Sigmoid colon (tissue), 7 donors: Measurements from ENCODE around the gene KCTD12. TPM values are rescaled to one million over a fixed set of nuclear protein-coding genes. Genes with fewer than 3 reads are reported as not detected.

Source experiments
- DNase-seq: peaks from one replicate; pipeline ENCODE4 v3.0.0-alpha.2; 2019
- H3K27ac ChIP-seq, 4 donors: fragments of 200-600 bp; sonication (generic); one replicate each; pipeline ENCODE4 v1.5.1; 2016 to 2019; ENCODE audit warnings: mild to moderate bottlenecking in 1 of 4
- H3K27me3 ChIP-seq, 3 donors: fragments of 200-600 bp; sonication (generic); one replicate each; pipeline ENCODE4 v1.5.1; 2019; ENCODE audit warnings: mild to moderate bottlenecking in 1 of 3
- H3K36me3 ChIP-seq, 4 donors: fragments of 200-600 bp; sonication (generic); one replicate each; pipeline ENCODE4 v1.5.1; 2016 to 2019
- H3K4me1 ChIP-seq, 4 donors: fragments of 200-600 bp; sonication (generic); one replicate each; pipeline ENCODE4 v1.5.1; 2017 to 2019
- H3K4me3 ChIP-seq, 4 donors: fragments of 200-600 bp; sonication (generic); one replicate each; pipeline ENCODE4 v1.5.1; 2017 to 2019; ENCODE audit warnings: mild to moderate bottlenecking in 2 of 4, moderate library complexity in 1 of 4
- H3K9me3 ChIP-seq, 4 donors: fragments of 200-600 bp in 3 of 4; sonication (generic) in 3 of 4; one replicate each; pipeline versions ENCODE4 v1.5.1 to v1.6.1; 2013 to 2019
- CTCF ChIP-seq, 4 experiments: fragments of 450-650 bp in 3 of 4; fragments of 200-600 bp in 1 of 4; IDR thresholded peaks; one replicate each; pipeline ENCODE4 v1.5.1; 2016 to 2019; ENCODE audit warnings: antibody characterized with exemption in 4 of 4, mild to moderate bottlenecking in 3 of 4, moderate library complexity in 2 of 4
- EP300 ChIP-seq, 4 donors: sonication (generic); formaldehyde crosslinking; IDR thresholded peaks; one replicate each; pipeline ENCODE4 v1.6.1; 2017; ENCODE audit warnings: antibody characterized with exemption in 4 of 4
- POLR2A ChIP-seq, 2 donors: fragments of 450-650 bp; IDR thresholded peaks; one replicate each; pipeline ENCODE4 v1.6.1; 2016; ENCODE audit warnings: antibody characterized with exemption in 2 of 2, mild to moderate bottlenecking in 2 of 2, moderate library complexity in 2 of 2
- POLR2AphosphoS5 ChIP-seq, 4 donors: sonication (generic); formaldehyde crosslinking; IDR thresholded peaks; one replicate each; pipeline ENCODE4 v1.6.1; 2017; ENCODE audit warnings: antibody characterized with exemption in 4 of 4
- WGBS, 2 donors: extraction: QIAGEN DNeasy Blood & Tissue Kit; methylation state at CpG; one replicate each; pipeline ENCODE4 v1.1.7; 2013; 5-methylcytosine and 5-hydroxymethylcytosine counted together
- intact Hi-C: fragments of 100-400 bp; cut with DNase I; formaldehyde crosslinking; loops from one replicate; pipeline ENCODE4 v1.15.1; 2023
- polyA plus RNA-seq, 3 donors: library from polyadenylated mRNA; stranded (reverse); fragments of 200-250 nt; gene quantifications; one replicate each; pipeline ENCODE4 v1.2.3, GENCODE V29; 2013
- total RNA-seq, 4 donors: library from RNA; depleted of rRNA; stranded (reverse); fragments of >200 nt; gene quantifications; one replicate each; pipeline ENCODE4 v1.1.0, GENCODE V29; 2016
- donor health status: healthy with polysubstance abuse.
- donor health status: Bipolar disorder and iron deficiency.
- donor health status: healthy.

KCTD12 gene
- total and polyA plus RNA-seq, 7 donors = 14.8 to 129 (median 77.3) TPM

GRCh38 chr13:76853921-76854608 is 32.1 kb downstream of the KCTD12 start:
- no peak for DNase-seq
- Histone ChIP-seq H3K9me3 (no peaks in the 10 kb centered on the region), H3K4me3 (no peak overlapping the region), H3K36me3 (no peaks in the 10 kb centered on the region), H3K27ac (no peak overlapping the region), H3K27me3 (no peaks in the 10 kb centered on the region), H3K4me1 (no peaks in the 10 kb centered on the region)
- intact Hi-C loops = no loop called here
- WGBS, 2 donors = 91 to 92% methylated on average over 4 of the region's 4 CpGs
- TF ChIP-seq CTCF (IDR thresholded peaks at IDR 0.05) (no peak), EP300 (IDR thresholded peaks at IDR 0.05) (no peak)

- Histone ChIP-seq H3K4me3 (no peak overlapping the region), H3K9me3 (no peaks in the 10 kb centered on the region), H3K27me3 (no peaks in the 10 kb centered on the region), H3K27ac (no peak overlapping the region), H3K4me1 (no peaks in the 10 kb centered on the region), H3K36me3 (no peaks in the 10 kb centered on the region)
- TF ChIP-seq EP300 (IDR thresholded peaks at IDR 0.05) (no peak), POLR2AphosphoS5 (IDR thresholded peaks at IDR 0.05) (no peak), CTCF (IDR thresholded peaks at IDR 0.05) (no peak), POLR2A (IDR thresholded peaks at IDR 0.05) (no peak)
- DNase-seq = no peak
- intact Hi-C loops = no loop called here
- 90 to 99% methylated on average over 1 of the region's 1 CpG for whole genome bisulfite sequencing, 2 donors
These were observed 32.7 kb downstream of the KCTD12 start for GRCh38 chr13:76853481-76853880.

- Histone ChIP-seq H3K4me1 (no peaks in the 10 kb centered on the region), H3K4me3 (no peak overlapping the region), H3K9me3 (no peaks in the 10 kb centered on the region), H3K27me3 (no peaks in the 10 kb centered on the region), H3K27ac (no peak overlapping the region), H3K36me3 (no peaks in the 10 kb centered on the region)
- TF ChIP-seq POLR2A (IDR thresholded peaks at IDR 0.05) (no peak), EP300 (IDR thresholded peaks at IDR 0.05) (no peak), POLR2AphosphoS5 (IDR thresholded peaks at IDR 0.05) (no peak), CTCF (IDR thresholded peaks at IDR 0.05) (no peak)
- intact Hi-C loops = no loop called here
- WGBS, 2 donors = 87 to 89% methylated on average over 2 of the region's 2 CpGs
- DNase-seq = no peak
These were observed 33.2 kb downstream of the KCTD12 start for GRCh38 chr13:76852986-76853385.

- H3K27ac ChIP-seq = no peak overlapping the region
- no peak overlapping the region for H3K4me3 ChIP-seq
- H3K9me3 ChIP-seq = no peaks in the 10 kb centered on the region
- no peak for TF ChIP-seq POLR2A (IDR thresholded peaks at IDR 0.05)
- TF ChIP-seq POLR2AphosphoS5 (IDR thresholded peaks at IDR 0.05) = no peak
- TF ChIP-seq CTCF (IDR thresholded peaks at IDR 0.05) = no peak
- no peak for TF ChIP-seq EP300 (IDR thresholded peaks at IDR 0.05)
- intact Hi-C loops = no loop called here
- H3K36me3 ChIP-seq = no peaks in the 10 kb centered on the region
- no peaks in the 10 kb centered on the region for H3K27me3 ChIP-seq
- no peak for DNase-seq
- H3K4me1 ChIP-seq = no peaks in the 10 kb centered on the region
- WGBS, 2 donors = 95 to 97% methylated on average over 4 of the region's 4 CpGs
These were observed 34.2 kb downstream of the KCTD12 start for GRCh38 chr13:76851961-76852360.

GRCh38 chr13:76849493-76849892 is 36.7 kb downstream of the KCTD12 start:
- Histone ChIP-seq H3K9me3 (no peaks in the 10 kb centered on the region), H3K4me3 (no peak overlapping the region), H3K27ac (no peak overlapping the region), H3K27me3 (no peaks in the 10 kb centered on the region), H3K36me3 (no peaks in the 10 kb centered on the region), H3K4me1 (no peaks in the 10 kb centered on the region)
- no peak for DNase-seq
- 96% methylated on average over 6 of the region's 6 CpGs for WGBS, 2 donors
- intact Hi-C loops = no loop called here
- TF ChIP-seq CTCF (IDR thresholded peaks at IDR 0.05) (no peak), POLR2AphosphoS5 (IDR thresholded peaks at IDR 0.05) (no peak), POLR2A (IDR thresholded peaks at IDR 0.05) (no peak), EP300 (IDR thresholded peaks at IDR 0.05) (no peak)
